ENCODE measurements around the gene RHOT1.

RHOT1 gene

DNA sequence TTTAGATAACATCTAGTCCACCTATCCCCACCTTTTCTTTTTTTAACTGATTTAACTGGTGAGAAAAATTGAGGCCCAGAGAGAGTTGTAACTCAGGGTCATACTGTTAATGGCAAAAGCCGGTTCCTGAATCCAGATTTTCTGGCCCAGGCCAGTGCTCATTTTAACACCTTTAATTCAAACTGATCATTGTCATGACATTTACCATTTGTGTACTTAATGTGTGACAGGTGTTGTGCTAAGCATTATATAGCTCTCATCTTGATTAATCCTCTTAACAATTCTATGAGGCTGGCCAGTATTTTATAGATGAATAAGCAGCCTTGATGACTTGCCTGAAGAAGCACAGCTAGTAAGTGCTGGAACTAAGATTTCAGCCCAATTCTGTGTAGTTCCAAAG, 14.4 kb downstream of the RHOT1 start:
- TF ChIP-seq ZBTB7A (IDR thresholded peaks at IDR 0.05; ENCODE audit: low read depth) (no peak), EGR1 (IDR thresholded peaks at IDR 0.05) (no peak), FOXM1 (IDR thresholded peaks at IDR 0.05; ENCODE audit: borderline replicate concordance, low read depth) (no peak), MAX (IDR thresholded peaks at IDR 0.05) (no peak), TCF12 (IDR thresholded peaks at IDR 0.05; ENCODE audit: low read depth) (no peak), EP300 (IDR thresholded peaks at IDR 0.05; ENCODE audit: borderline replicate concordance) (no peak), CREB1 (IDR thresholded peaks at IDR 0.05; ENCODE audit: low read depth) (no peak), CEBPB (IDR thresholded peaks at IDR 0.05) (no peak)

DNA sequence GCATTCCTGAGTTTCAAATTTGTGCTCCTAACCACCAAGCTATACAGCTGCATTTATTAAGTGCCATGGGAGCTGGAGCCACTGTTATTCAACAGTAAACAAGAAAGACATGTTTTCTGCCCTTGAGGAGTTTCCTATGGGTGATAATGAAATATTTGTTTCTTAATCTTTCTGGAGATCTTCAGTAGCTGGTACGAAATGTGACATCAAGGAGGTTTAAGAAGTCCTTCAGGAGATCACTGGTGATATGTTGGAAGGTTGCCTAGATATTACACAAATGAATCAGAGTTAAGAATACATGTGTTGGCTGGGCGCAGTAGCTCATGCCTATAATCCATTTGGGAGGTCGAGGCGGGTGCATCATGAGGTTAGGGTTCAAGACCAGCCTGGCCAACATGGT, 14.9 kb downstream of the RHOT1 start:
- TF ChIP-seq ZBTB7A (IDR thresholded peaks at IDR 0.05; ENCODE audit: low read depth) = no peak
- TF ChIP-seq REST (IDR thresholded peaks at IDR 0.05; ENCODE audit: low read depth) = no peak
- TF ChIP-seq CREB1 (IDR thresholded peaks at IDR 0.05; ENCODE audit: low read depth) = no peak
- TF ChIP-seq TAF1 (IDR thresholded peaks at IDR 0.05; ENCODE audit: low read depth) = no peak
- TF ChIP-seq, protein P1, sequence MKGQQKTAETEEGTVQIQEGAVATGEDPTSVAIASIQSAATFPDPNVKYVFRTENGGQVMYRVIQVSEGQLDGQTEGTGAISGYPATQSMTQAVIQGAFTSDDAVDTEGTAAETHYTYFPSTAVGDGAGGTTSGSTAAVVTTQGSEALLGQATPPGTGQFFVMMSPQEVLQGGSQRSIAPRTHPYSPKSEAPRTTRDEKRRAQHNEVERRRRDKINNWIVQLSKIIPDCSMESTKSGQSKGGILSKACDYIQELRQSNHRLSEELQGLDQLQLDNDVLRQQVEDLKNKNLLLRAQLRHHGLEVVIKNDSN (IDR thresholded peaks at IDR 0.05) = no peak
- no peak for TF ChIP-seq EGR1 (IDR thresholded peaks at IDR 0.05)
- no peak for TF ChIP-seq TCF12 (IDR thresholded peaks at IDR 0.05; ENCODE audit: low read depth)
- no peak for TF ChIP-seq TEAD4 (IDR thresholded peaks at IDR 0.05)
- TF ChIP-seq CEBPB (IDR thresholded peaks at IDR 0.05) = no peak

DNA sequence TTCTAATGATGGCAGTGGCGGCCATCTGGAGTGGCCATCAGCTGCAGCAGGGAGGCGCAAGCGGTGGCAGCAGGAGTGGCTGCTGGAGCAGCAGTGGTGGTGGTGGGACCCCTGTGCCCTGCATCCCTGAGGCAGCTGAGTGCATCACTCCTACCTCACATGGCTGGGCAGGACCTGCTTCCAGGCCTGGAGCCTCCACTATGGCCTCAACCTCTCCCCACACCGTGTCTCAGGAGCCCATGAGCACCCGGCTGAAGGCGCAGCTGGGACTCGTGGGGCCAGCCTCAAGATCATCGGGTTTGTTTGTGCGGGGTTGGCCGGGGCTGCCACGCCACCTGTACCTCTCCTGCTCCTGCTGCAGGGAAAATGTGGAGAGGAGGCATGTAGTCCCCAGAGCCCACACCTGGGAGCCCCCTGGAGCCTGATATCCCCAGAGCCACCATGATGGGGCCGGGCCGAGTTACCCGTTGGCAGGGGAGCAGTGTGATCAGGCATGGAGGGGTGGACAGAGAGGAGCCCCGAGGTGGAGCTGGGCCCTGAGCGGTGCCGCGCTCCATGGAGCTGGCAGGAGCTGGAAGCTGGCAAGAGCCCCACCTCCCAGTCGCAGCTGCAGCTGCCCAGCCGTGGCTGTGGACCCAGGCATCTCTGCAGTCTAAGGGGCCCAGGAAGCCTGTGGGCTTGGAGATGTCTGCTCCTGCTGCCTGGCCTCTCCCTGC, 16.7 kb downstream of the RHOT1 start:
- TF ChIP-seq YY1 (IDR thresholded peaks at IDR 0.05; ENCODE audit: low read depth) = no peak
- no peak for TF ChIP-seq TCF12 (IDR thresholded peaks at IDR 0.05; ENCODE audit: low read depth)
- TF ChIP-seq TAF1 (IDR thresholded peaks at IDR 0.05; ENCODE audit: low read depth) = no peak
- no peak for TF ChIP-seq CEBPB (IDR thresholded peaks at IDR 0.05)
- TF ChIP-seq TEAD4 (IDR thresholded peaks at IDR 0.05) = no peak
- TF ChIP-seq MAX (IDR thresholded peaks at IDR 0.05) = no peak
- no peak for TF ChIP-seq REST (IDR thresholded peaks at IDR 0.05; ENCODE audit: low read depth)
- no peak for TF ChIP-seq CREB1 (IDR thresholded peaks at IDR 0.05; ENCODE audit: low read depth)
- TF ChIP-seq, protein P1 (IDR thresholded peaks at IDR 0.05) = no peak
- TF ChIP-seq NFIC (IDR thresholded peaks at IDR 0.05) = no peak
- TF ChIP-seq RAD21 (IDR thresholded peaks at IDR 0.05; ENCODE audit: low read depth) = no peak
- TF ChIP-seq ZBTB7A (IDR thresholded peaks at IDR 0.05; ENCODE audit: low read depth) = no peak

GRCh38 chr17:32159586-32160438, 17.5 kb downstream of the RHOT1 start:
- TF ChIP-seq, protein P1 (IDR thresholded peaks at IDR 0.05) = no peak
- TF ChIP-seq NFIC (IDR thresholded peaks at IDR 0.05) = no peak
- TF ChIP-seq ZBTB7A (IDR thresholded peaks at IDR 0.05; ENCODE audit: low read depth) = no peak
- no peak for TF ChIP-seq EGR1 (IDR thresholded peaks at IDR 0.05)
- no peak for TF ChIP-seq FOXM1 (IDR thresholded peaks at IDR 0.05; ENCODE audit: borderline replicate concordance, low read depth)
- no peak for TF ChIP-seq MAX (IDR thresholded peaks at IDR 0.05)

DNA sequence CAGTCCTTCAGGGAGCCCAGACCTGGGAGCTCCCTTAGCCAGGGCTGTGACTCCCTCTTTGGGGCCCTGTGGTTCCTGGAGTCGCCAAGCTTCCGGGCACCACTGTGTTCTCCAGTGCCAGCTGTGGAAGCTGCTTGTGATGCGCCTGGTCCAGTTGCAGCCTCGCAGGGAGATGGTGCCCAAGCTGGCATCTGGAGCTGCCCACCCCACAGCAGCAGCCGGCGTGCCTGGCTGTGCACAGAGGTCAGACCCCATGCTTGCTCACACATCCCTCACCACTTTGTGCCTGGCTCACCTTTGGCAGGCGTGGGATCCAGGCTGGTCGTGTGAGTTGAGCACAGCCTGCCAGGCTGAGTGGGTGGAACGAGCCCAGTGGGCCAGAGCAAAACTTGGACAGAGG, 18.2 kb downstream of the RHOT1 start:
- no peak for TF ChIP-seq REST (IDR thresholded peaks at IDR 0.05; ENCODE audit: low read depth)
- no peak for TF ChIP-seq TAF1 (IDR thresholded peaks at IDR 0.05; ENCODE audit: low read depth)
- TF ChIP-seq FOXM1 (IDR thresholded peaks at IDR 0.05; ENCODE audit: borderline replicate concordance, low read depth) = no peak
- no peak for TF ChIP-seq TEAD4 (IDR thresholded peaks at IDR 0.05)
- TF ChIP-seq RAD21 (IDR thresholded peaks at IDR 0.05; ENCODE audit: low read depth) = no peak
- TF ChIP-seq CREB1 (IDR thresholded peaks at IDR 0.05; ENCODE audit: low read depth) = no peak

All from Ishikawa (cell line).